Kidney tubule cell (primary cell): Measurements from ENCODE around the gene FXYD6.
A peak's percentile ranks its signal among the peaks of the same experiment; 100 is the strongest.

Experiments
- DNase-seq: peaks from one replicate; pipeline ENCODE4 v3.0.0-alpha.2; 2018; ENCODE audit warnings: low spot score

The FXYD6 gene

GRCh38 chr11:117884994-117885393 is 8.5 kb upstream of the FXYD6 start:
- peak; percentile 71 for DNase-seq

GRCh38 chr11:117883063-117883462 is 6.6 kb upstream of the FXYD6 start:
- DNase-seq, result no peak

GRCh38 chr11:117882311-117882905 is 6.0 kb upstream of the FXYD6 start:
- DNase-seq, result no peak

GRCh38 chr11:117881217-117881616 is 4.8 kb upstream of the FXYD6 start:
- no peak for DNase-seq

GRCh38 chr11:117879516-117880480 is 3.3 kb upstream of the FXYD6 start:
- no peak for DNase-seq

- no peak for DNase-seq
These were observed 2.5 kb upstream of the FXYD6 start for GRCh38 chr11:117878939-117879475.

- DNase-seq, result no peak
These were observed 2.0 kb upstream of the FXYD6 start for GRCh38 chr11:117878314-117878938.

- no peak for DNase-seq
These were observed 794 bp upstream of the FXYD6 start for GRCh38 chr11:117877120-117877784.

GRCh38 chr11:117876059-117876340 is 458 bp downstream of the FXYD6 start:
- no peak for DNase-seq

GRCh38 chr11:117875382-117876058 is 938 bp downstream of the FXYD6 start:
- DNase-seq, result no peak

- no peak for DNase-seq
These were observed 1.5 kb downstream of the FXYD6 start for GRCh38 chr11:117874910-117875381.

- no peak for DNase-seq
These were observed 2.1 kb downstream of the FXYD6 start for GRCh38 chr11:117874253-117874909.

GRCh38 chr11:117873828-117874125 is 2.7 kb downstream of the FXYD6 start:
- DNase-seq, result no peak

- no peak for DNase-seq
These were observed 3.3 kb downstream of the FXYD6 start for GRCh38 chr11:117872975-117873827.

- DNase-seq, result no peak
These were observed 4.0 kb downstream of the FXYD6 start for GRCh38 chr11:117872420-117872961.

GRCh38 chr11:117871784-117872183 is 4.7 kb downstream of the FXYD6 start:
- no peak for DNase-seq

GRCh38 chr11:117871160-117871559 is 5.3 kb downstream of the FXYD6 start:
- DNase-seq, result no peak

GRCh38 chr11:117870103-117870952 is 6.1 kb downstream of the FXYD6 start:
- DNase-seq, result no peak

- DNase-seq, result no peak
These were observed 6.9 kb downstream of the FXYD6 start for GRCh38 chr11:117869604-117870003.
